Small intestine (tissue), 7 donors: ENCODE results near the gene FGGY. TPM values are rescaled to one million over a fixed set of nuclear protein-coding genes. Genes with fewer than 3 reads are reported as not detected.

Source experiments
- DNase-seq, 2 donors: peaks; one replicate each; pipeline versions ENCODE4 v3.0.0 to v3.0.0-alpha.2; 2013
- FAIRE-seq: peaks from 2 replicates; lab custom pipeline; 2012; peaks lifted over from hg19 to GRCh38; lab: Jason Lieb, UNC
- H3K27ac ChIP-seq, 3 donors: one replicate each; pipeline ENCODE4 v1.5.1; 2013; ENCODE audit warnings: low read length in 2 of 3, mild to moderate bottlenecking in 2 of 3, control low read depth in 1 of 3, inconsistent platforms in 1 of 3, low read depth in 1 of 3, moderate library complexity in 1 of 3
- H3K27me3 ChIP-seq, 3 donors: one replicate each; pipeline ENCODE4 v1.6.1; 2013; ENCODE audit warnings: low read length in 3 of 3, inconsistent platforms in 1 of 3; ENCODE audit not compliant: control insufficient read depth in 3 of 3, insufficient read depth in 3 of 3
- H3K36me3 ChIP-seq, 3 donors: one replicate each; pipeline ENCODE4 v1.6.1; 2013; ENCODE audit warnings: low read length in 3 of 3, inconsistent platforms in 1 of 3, low read depth in 1 of 3, mild to moderate bottlenecking in 1 of 3, moderate library complexity in 1 of 3; ENCODE audit not compliant: control insufficient read depth in 3 of 3, insufficient read depth in 2 of 3
- H3K4me1 ChIP-seq, 3 donors: one replicate each; pipeline ENCODE4 v1.6.1; 2013; ENCODE audit warnings: low read length in 2 of 3, inconsistent platforms in 1 of 3, low read depth in 1 of 3, mild to moderate bottlenecking in 1 of 3, moderate library complexity in 1 of 3; ENCODE audit not compliant: control insufficient read depth in 3 of 3, insufficient read depth in 2 of 3
- H3K4me3 ChIP-seq, 3 donors: one replicate each; pipeline ENCODE4 v1.5.1; 2013; ENCODE audit warnings: low read length in 3 of 3, control low read depth in 1 of 3, inconsistent platforms in 1 of 3, low read depth in 1 of 3, mild to moderate bottlenecking in 1 of 3, moderate library complexity in 1 of 3
- H3K9me3 ChIP-seq, 2 donors: one replicate each; pipeline ENCODE4 v1.6.1; 2013; ENCODE audit warnings: low read depth in 1 of 2, low read length in 1 of 2; ENCODE audit not compliant: control insufficient read depth in 2 of 2, insufficient read depth in 1 of 2
- WGBS, 3 donors: extraction: QIAGEN DNeasy Blood & Tissue Kit; methylation state at CpG; one replicate each; pipeline ENCODE4 v1.1.7; 2013; 5-methylcytosine and 5-hydroxymethylcytosine counted together
- polyA plus RNA-seq, 4 donors: library from polyadenylated mRNA; stranded (reverse) in 3 of 4; unstranded in 1 of 4; fragments of 200-250 nt in 3 of 4; fragments of 120-200 nt in 1 of 4; gene quantifications; one replicate each; pipeline versions ENCODE4 v1.2.1 to v1.2.3, GENCODE V29; 2013
- donor health status: healthy with polysubstance abuse.
- donor health status: control.
- donor health status: control.
- donor health status: Bipolar disorder and iron deficiency.
- donor health status: healthy.

FGGY gene
- polyA plus RNA-seq, 4 donors, result 12.3 to 28.0 (median 15.0) TPM

DNA sequence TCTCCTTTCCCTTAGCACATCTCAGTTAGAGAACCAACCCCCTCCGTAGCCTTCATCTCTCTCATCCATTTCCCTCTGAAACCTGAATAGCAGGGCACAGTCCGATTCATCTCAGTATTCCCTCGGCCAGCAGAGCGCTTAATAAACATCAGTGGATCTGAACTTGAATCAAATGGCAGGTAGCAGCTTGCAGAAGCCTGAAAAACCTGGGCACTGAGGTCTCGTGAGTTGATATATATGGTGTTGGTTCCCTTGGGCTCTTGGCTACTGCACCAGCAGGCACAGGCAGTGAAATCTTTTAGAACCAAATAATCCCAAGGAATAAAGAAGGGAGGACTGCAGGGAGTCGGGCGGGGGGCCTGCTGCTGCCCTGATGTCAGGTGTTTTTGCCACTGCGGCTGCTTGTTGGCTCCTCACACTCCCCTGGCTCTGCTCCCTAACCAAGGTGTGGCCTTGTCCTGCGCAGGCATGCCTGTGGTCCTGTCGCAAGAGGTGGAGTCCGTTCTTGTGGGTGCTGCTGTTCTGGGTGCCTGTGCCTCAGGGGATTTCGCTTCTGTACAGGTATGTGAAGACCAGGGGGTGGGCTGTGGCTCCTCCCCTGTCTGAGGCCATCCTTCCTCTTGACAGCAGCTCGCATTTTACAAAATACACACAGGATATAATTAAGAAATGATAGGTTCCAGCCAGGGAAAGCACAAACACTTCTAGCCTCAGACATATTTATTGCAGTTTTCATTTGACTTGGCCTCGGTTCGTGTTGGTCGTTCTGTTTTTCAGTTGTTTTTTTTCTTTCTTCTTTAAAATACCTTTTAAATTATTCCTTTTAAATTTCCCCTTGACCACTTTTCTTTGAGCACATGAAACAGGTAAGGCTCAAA, 376.9 kb downstream of the FGGY start:
- 79 to 85% (median 85%) methylated on average over 16 of the region's 16 CpGs for WGBS, 3 donors
- DNase-seq (no peak), FAIRE-seq (no peak)
- H3K4me3 ChIP-seq, result no peak overlapping the region
- no peaks in the 10 kb centered on the region for H3K27me3 ChIP-seq
- H3K9me3 ChIP-seq, result no peaks in the 10 kb centered on the region
- H3K36me3 ChIP-seq, result peaks cover 0 to 13% (median 0%) of the 10 kb centered on the region in 3 donors
- no peak overlapping the region for H3K27ac ChIP-seq
- H3K4me1 ChIP-seq, result peaks cover 0 to 3% (median 0%) of the 10 kb centered on the region in 3 donors

DNA sequence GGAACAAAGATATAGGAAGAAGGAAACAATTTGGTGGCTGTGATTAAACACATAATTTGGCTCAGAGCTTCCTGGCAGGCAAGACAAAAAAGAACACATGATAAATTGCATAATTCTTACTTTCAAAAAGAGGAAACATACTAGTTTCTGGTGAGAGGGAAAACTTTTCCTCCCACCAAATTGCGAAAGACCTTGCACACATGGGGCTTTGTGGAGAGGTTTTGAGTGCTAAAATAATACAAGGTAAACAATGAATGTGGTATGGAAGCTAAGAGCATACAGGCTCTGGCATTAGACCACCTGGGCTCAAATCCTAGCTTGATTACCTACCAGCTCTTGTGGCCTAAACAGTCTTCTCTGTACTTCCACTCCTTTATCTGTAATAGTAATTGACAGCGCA, 377.7 kb downstream of the FGGY start:
- H3K9me3 ChIP-seq, result no peaks in the 10 kb centered on the region
- peaks cover 0 to 13% (median 0%) of the 10 kb centered on the region in 3 donors for H3K36me3 ChIP-seq
- DNase-seq, result no peak
- no peak for FAIRE-seq
- H3K27ac ChIP-seq, result no peak overlapping the region
- WGBS, 3 donors, result 72 to 100% (median 81%) methylated on average over 2 of the region's 2 CpGs
- H3K27me3 ChIP-seq, result no peaks in the 10 kb centered on the region
- H3K4me1 ChIP-seq, result peaks cover 0 to 3% (median 0%) of the 10 kb centered on the region in 3 donors
- H3K4me3 ChIP-seq, result no peak overlapping the region

DNA sequence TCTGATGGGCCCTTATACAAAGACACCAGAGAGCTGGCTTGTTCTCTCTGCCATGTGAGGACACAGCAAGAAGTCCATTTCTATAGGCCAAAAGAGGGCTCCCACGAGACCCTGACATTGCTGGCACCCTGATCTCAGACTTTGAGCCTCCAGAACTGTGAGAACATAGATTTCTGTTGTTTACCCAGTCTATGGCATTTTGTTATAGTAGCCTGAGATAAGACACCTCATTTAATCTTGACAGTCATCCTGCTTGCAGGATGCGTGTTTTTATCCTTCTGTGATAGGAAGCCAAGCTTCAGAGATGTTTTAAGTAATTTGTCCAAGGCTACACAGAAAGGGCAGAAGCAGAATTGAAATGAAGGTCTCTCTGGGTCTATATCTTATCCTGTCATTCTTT, 379.0 kb downstream of the FGGY start:
- Histone ChIP-seq H3K4me3 (no peak overlapping the region), H3K9me3 (no peaks in the 10 kb centered on the region), H3K27me3 (no peaks in the 10 kb centered on the region), H3K27ac (no peak overlapping the region), H3K4me1 (peaks cover 0 to 3% (median 0%) of the 10 kb centered on the region in 3 donors), H3K36me3 (peaks cover 0 to 10% (median 0%) of the 10 kb centered on the region in 3 donors)
- WGBS, 3 donors, result 70 to 84% (median 82%) methylated on average over 2 of the region's 2 CpGs
- DNase-seq, result no peak
- FAIRE-seq, result no peak

DNA sequence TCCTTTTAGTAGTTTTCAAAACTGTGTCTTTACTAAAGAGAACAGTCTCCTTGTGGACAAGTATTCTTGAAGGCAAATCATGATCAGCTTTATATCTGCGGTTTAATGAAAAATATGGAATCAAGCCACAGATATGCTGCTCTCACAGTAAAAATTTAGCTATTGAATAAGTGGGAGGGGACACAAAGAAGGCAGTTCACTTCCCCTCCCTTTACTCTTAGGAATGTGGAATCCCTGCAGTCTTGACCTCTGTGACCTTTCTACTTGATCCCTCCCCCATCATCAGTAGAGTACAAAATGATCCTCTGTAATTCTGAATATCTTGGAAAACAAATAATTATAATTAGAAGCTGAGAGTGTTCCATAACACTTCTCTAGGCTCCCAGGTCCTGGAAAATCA, 381.1 kb downstream of the FGGY start:
- no peak overlapping the region for H3K27ac ChIP-seq
- FAIRE-seq (no peak), DNase-seq (no peak)
- no peaks in the 10 kb centered on the region for H3K27me3 ChIP-seq
- no peak overlapping the region for H3K4me3 ChIP-seq
- H3K36me3 ChIP-seq, result peaks cover 0 to 8% (median 0%) of the 10 kb centered on the region in 3 donors
- H3K4me1 ChIP-seq, result peaks cover 0 to 3% (median 0%) of the 10 kb centered on the region in 3 donors
- H3K9me3 ChIP-seq, result no peaks in the 10 kb centered on the region
- WGBS, 3 donors, result 90 to 97% (median 97%) methylated on average over 1 of the region's 1 CpG

GRCh38 chr1:59678493-59679228, 381.8 kb downstream of the FGGY start:
- peaks cover 0 to 3% (median 0%) of the 10 kb centered on the region in 3 donors for H3K4me1 ChIP-seq
- H3K36me3 ChIP-seq, result peaks cover 0 to 4% (median 0%) of the 10 kb centered on the region in 3 donors
- H3K27ac ChIP-seq, result no peak overlapping the region
- no peak overlapping the region for H3K4me3 ChIP-seq
- no peaks in the 10 kb centered on the region for H3K9me3 ChIP-seq
- no peaks in the 10 kb centered on the region for H3K27me3 ChIP-seq
- WGBS, 3 donors, result 58 to 74% (median 61%) methylated on average over 3 of the region's 3 CpGs
- DNase-seq (no peak), FAIRE-seq (no peak)

GRCh38 chr1:59680044-59680443, 383.1 kb downstream of the FGGY start:
- no peak overlapping the region for H3K27ac ChIP-seq
- DNase-seq (no peak), FAIRE-seq (no peak)
- H3K27me3 ChIP-seq, result no peaks in the 10 kb centered on the region
- H3K4me3 ChIP-seq, result no peak overlapping the region
- peaks cover 0 to 3% (median 0%) of the 10 kb centered on the region in 3 donors for H3K4me1 ChIP-seq
- no peaks in the 10 kb centered on the region for H3K9me3 ChIP-seq
- H3K36me3 ChIP-seq, result no peaks in the 10 kb centered on the region

- 64 to 73% (median 67%) methylated on average over 5 of the region's 5 CpGs for WGBS, 3 donors
- H3K9me3 ChIP-seq, result no peaks in the 10 kb centered on the region
- peaks cover 0 to 3% (median 0%) of the 10 kb centered on the region in 3 donors for H3K4me1 ChIP-seq
- no peak for DNase-seq
- no peaks in the 10 kb centered on the region for H3K36me3 ChIP-seq
- H3K4me3 ChIP-seq, result no peak overlapping the region
- no peaks in the 10 kb centered on the region for H3K27me3 ChIP-seq
- peak overlapping the region in 1 of 3 donors; percentile 8 for H3K27ac ChIP-seq
- no peak for FAIRE-seq
Measured at GRCh38 chr1:59682396-59683080, 385.6 kb downstream of the FGGY start.

DNA sequence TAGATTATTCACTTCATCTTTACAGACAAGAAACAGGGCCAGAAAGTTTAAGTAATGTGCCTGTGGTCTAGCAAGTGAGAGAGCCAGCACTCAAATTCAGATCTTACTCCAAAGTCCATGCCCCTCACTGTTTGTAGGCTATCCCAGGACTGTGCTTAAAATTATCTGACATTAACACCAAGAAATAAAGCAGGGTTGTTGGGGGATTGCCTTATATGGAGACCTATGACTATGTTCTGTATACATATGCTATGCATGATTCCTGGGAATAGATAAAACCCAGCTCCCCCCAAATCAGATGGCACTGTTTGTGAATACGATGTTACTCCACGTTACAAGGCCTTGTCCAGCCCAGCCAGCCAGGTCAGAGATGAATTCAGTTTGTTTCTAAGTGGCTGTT, 386.3 kb downstream of the FGGY start:
- no peak for DNase-seq
- no peaks in the 10 kb centered on the region for H3K36me3 ChIP-seq
- no peaks in the 10 kb centered on the region for H3K9me3 ChIP-seq
- no peak overlapping the region for H3K27ac ChIP-seq
- FAIRE-seq, result no peak
- no peak overlapping the region for H3K4me3 ChIP-seq
- no peaks in the 10 kb centered on the region for H3K27me3 ChIP-seq
- peaks cover 0 to 3% (median 0%) of the 10 kb centered on the region in 3 donors for H3K4me1 ChIP-seq
- 93 to 96% (median 94%) methylated on average over 2 of the region's 2 CpGs for WGBS, 3 donors
